PFSK-1 (cell line): ENCODE measurements around the gene CACNB2.

Source experiments
- FOXP2 ChIP-seq: optimal IDR thresholded peaks from 2 replicates; pipeline ENCODE3; 2011; ENCODE audit warnings: borderline replicate concordance, control low read depth, inconsistent platforms; ENCODE audit not compliant: insufficient read depth; ENCODE audit errors: extremely low read length, extremely low read depth
- POLR2AphosphoS5 ChIP-seq: IDR thresholded peaks from 2 replicates; pipeline ENCODE4 v1.6.1; 2012; ENCODE audit warnings: low read depth, mild to moderate bottlenecking, control low read depth, low read length, moderate library complexity
- SIN3A ChIP-seq: IDR thresholded peaks from 2 replicates; pipeline ENCODE4 v1.6.1; 2012; ENCODE audit warnings: mild to moderate bottlenecking, low read length, moderate library complexity, borderline replicate concordance; ENCODE audit not compliant: insufficient read depth
- TAF1 ChIP-seq: IDR thresholded peaks from 2 replicates; pipeline ENCODE4 v1.6.1; 2012; ENCODE audit warnings: low read length, control low read depth, borderline replicate concordance; ENCODE audit not compliant: insufficient read depth
- TF ChIP-seq, protein P1 (sequence below), 2 experiments: IDR thresholded peaks; 2 replicates each; pipeline versions ENCODE4 v1.6.1 to v1.8.0; 2011 to 2012; ENCODE audit warnings: low read depth in 2 of 2, low read length in 2 of 2, control low read depth in 1 of 2, inconsistent platforms in 1 of 2, mild to moderate bottlenecking in 1 of 2, moderate library complexity in 1 of 2; ENCODE audit not compliant: insufficient read depth in 1 of 2

The CACNB2 gene

DNA sequence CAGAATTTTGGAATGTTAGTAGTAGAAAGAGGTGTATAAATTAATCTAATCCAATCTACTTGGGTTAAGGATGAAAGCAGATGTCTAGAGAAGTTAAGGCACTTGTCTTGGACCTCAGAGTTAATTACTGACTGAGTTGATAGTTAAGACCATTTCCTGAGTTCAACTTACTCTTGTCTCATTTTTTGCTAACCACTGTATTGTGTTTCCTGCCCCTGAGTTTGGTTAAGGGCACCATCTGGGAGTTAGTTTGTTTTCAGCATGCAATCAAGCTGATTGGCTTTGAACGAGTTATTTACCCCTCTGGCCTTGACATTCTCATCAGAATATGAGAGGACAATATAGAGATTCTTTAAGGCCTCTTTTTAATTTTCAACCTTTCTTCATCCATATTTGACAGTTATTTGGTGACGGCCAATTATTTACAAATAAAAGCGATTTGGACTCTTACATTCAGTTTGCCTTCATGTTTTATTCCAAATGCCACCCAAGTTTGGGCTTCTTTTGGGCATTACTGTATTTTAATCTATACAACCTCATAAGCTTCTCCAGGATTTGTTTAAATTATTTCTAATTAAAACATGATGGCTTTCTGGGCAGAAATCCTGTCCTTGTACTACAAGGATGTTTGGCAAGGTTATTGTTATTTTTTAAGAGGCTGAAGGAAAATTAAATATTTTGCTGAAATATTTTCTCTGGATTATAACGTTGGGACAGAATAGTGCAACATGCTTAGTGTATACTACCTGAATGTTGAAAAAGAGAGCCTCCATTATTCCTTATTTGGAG lies 225.0 kb downstream of the CACNB2 start:
- TF ChIP-seq POLR2AphosphoS5, result no peak
- no peak for TF ChIP-seq TAF1
- TF ChIP-seq SIN3A, result no peak
- TF ChIP-seq, protein P1, sequence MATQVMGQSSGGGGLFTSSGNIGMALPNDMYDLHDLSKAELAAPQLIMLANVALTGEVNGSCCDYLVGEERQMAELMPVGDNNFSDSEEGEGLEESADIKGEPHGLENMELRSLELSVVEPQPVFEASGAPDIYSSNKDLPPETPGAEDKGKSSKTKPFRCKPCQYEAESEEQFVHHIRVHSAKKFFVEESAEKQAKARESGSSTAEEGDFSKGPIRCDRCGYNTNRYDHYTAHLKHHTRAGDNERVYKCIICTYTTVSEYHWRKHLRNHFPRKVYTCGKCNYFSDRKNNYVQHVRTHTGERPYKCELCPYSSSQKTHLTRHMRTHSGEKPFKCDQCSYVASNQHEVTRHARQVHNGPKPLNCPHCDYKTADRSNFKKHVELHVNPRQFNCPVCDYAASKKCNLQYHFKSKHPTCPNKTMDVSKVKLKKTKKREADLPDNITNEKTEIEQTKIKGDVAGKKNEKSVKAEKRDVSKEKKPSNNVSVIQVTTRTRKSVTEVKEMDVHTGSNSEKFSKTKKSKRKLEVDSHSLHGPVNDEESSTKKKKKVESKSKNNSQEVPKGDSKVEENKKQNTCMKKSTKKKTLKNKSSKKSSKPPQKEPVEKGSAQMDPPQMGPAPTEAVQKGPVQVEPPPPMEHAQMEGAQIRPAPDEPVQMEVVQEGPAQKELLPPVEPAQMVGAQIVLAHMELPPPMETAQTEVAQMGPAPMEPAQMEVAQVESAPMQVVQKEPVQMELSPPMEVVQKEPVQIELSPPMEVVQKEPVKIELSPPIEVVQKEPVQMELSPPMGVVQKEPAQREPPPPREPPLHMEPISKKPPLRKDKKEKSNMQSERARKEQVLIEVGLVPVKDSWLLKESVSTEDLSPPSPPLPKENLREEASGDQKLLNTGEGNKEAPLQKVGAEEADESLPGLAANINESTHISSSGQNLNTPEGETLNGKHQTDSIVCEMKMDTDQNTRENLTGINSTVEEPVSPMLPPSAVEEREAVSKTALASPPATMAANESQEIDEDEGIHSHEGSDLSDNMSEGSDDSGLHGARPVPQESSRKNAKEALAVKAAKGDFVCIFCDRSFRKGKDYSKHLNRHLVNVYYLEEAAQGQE (IDR thresholded peaks at IDR 0.05; ENCODE audit: insufficient read depth in 1 of 2, low read depth in 2 of 2, low read length in 2 of 2), result no peak
- TF ChIP-seq FOXP2, result no peak

DNA sequence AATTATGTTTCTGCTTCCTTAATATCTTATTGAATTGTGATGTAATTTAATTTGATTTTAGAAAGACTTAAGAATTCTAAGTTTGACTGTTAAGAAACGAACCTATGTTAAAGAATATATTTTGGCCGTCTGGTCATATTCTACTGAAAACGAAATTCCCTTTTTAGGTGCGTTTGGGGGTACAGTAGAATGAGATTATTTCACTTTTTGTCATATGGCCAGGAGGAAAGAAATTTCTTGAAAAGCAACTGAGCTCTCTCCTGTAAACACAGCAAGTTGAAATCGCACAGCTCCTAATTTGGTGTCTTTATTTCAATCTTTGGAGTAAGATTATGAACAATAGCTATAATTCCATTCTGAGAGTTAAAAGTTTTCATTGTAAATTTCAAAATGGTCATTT lies 227.6 kb downstream of the CACNB2 start:
- TF ChIP-seq SIN3A (no peak), FOXP2 (no peak), TAF1 (no peak), POLR2AphosphoS5 (no peak)
- TF ChIP-seq, protein P1 (IDR thresholded peaks at IDR 0.05; ENCODE audit: insufficient read depth in 1 of 2, low read depth in 2 of 2, low read length in 2 of 2), result no peak

DNA sequence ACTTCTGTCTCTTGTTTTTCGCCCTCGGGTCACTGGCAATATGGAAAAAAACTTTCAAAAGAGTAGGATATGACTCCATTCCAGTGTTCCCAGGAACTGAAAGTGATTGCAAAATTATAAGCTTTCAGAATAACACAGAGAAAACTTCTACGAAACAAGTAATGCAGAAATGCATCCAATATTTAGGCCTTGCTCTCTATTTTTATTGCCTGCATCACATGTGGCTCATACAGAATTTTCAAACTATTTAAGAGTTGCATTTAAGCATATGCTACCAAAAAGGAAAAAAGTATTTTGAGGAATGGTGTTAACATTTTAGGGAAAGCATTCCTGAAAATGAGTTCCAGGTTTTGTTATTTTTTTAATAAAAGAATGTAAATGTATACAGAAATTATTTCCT lies 228.0 kb downstream of the CACNB2 start:
- TF ChIP-seq, protein P1 (IDR thresholded peaks at IDR 0.05; ENCODE audit: insufficient read depth in 1 of 2, low read depth in 2 of 2, low read length in 2 of 2), result no peak
- TF ChIP-seq SIN3A, result no peak

DNA sequence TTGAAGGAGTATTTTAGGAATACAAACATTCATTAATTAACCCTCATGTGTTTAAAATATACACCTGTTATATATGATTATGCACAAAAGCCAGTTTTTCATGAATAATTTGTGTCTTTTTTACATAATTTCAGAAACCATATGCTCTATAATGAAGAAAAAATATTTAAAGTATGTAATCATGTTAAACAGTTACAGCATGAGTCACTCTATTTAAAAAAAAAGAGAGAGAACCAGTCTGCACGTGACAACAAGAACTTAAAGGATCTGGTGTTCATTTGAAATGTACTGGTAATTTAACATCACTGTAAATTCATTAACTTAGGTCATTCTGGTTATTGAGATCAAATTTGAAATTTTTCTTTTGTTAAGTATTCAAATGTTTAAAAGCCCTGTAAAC lies 228.5 kb downstream of the CACNB2 start:
- no peak for TF ChIP-seq TAF1

DNA sequence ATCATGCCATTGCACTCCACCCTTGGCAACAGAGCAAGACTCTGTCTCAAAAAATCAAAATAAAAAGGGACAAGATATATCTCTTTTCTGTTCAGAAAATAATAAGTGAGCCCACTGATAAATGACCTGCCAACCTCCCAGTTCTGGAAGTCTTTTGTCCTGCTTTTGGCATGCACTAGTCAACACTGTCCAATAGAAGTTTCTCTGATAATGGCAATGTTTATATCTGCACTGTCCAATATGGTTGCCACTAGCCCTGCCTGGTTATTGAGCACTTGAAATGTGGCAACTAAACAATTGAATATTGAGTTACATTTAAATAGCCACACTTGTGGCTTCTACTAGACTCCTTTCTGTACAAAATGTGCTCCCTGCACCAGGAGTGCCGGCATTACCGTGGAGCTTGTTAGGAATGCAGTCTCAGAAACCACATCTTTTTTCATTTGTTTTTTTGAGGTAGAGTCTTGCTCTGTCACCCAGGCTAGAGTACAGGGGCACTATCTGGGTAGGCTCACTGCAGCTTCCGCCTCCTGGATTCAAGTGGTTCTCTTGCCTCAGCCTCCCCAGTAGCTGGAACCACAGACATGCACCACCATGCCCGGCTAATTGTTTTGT lies 229.7 kb downstream of the CACNB2 start:
- no peak for TF ChIP-seq FOXP2
- TF ChIP-seq POLR2AphosphoS5, result no peak
- no peak for TF ChIP-seq TAF1
- TF ChIP-seq, protein P1 (IDR thresholded peaks at IDR 0.05; ENCODE audit: insufficient read depth in 1 of 2, low read depth in 2 of 2, low read length in 2 of 2), result no peak
- no peak for TF ChIP-seq SIN3A
